ENCODE data around the gene PRMT3.
"Not testable (repeated sequence)": the region's sequence is repeated elsewhere in the genome, so short reads cannot be mapped to it uniquely, and the experiment has no call there.

PRMT3 gene

GRCh38 chr11:20374741-20375300, 12.7 kb upstream of the PRMT3 start:
- no peak for DNase-seq

- no peak for DNase-seq
Measured at GRCh38 chr11:20376162-20376730, 11.3 kb upstream of the PRMT3 start.

GRCh38 chr11:20385996-20386395, 1.5 kb upstream of the PRMT3 start:
- DNase-seq, result not testable (repeated sequence)

GRCh38 chr11:20388096-20389055, 860 bp downstream of the PRMT3 start:
- no peak for DNase-seq

- DNase-seq, result no peak
Measured at GRCh38 chr11:20397281-20397680, 9.8 kb downstream of the PRMT3 start.

- no peak for DNase-seq
Measured at GRCh38 chr11:20399498-20399897, 12.0 kb downstream of the PRMT3 start.

GRCh38 chr11:20403059-20403458, 15.5 kb downstream of the PRMT3 start:
- no peak for DNase-seq

GRCh38 chr11:20406484-20406883, 19.0 kb downstream of the PRMT3 start:
- no peak for DNase-seq

GRCh38 chr11:20407344-20407743, 19.8 kb downstream of the PRMT3 start:
- DNase-seq, result no peak

- DNase-seq, result no peak
Measured at GRCh38 chr11:20415432-20415831, 27.9 kb downstream of the PRMT3 start.

- no peak for DNase-seq
Measured at GRCh38 chr11:20417771-20418170, 30.3 kb downstream of the PRMT3 start.

GRCh38 chr11:20421946-20422345, 34.4 kb downstream of the PRMT3 start:
- no peak for DNase-seq

GRCh38 chr11:20429216-20429615, 41.7 kb downstream of the PRMT3 start:
- no peak for DNase-seq

- DNase-seq, result no peak
Measured at GRCh38 chr11:20438637-20439036, 51.1 kb downstream of the PRMT3 start.

GRCh38 chr11:20443596-20443995, 56.1 kb downstream of the PRMT3 start:
- DNase-seq, result no peak

GRCh38 chr11:20444535-20444934, 57.0 kb downstream of the PRMT3 start:
- no peak for DNase-seq

GRCh38 chr11:20448834-20449233, 61.3 kb downstream of the PRMT3 start:
- DNase-seq, result no peak

GRCh38 chr11:20450829-20451228, 63.3 kb downstream of the PRMT3 start:
- no peak for DNase-seq

GRCh38 chr11:20451568-20451967, 64.1 kb downstream of the PRMT3 start:
- no peak for DNase-seq

- DNase-seq, result no peak
Measured at GRCh38 chr11:20452585-20452984, 65.1 kb downstream of the PRMT3 start.

GRCh38 chr11:20453657-20454316, 66.3 kb downstream of the PRMT3 start:
- no peak for DNase-seq

GRCh38 chr11:20457001-20457799, 69.7 kb downstream of the PRMT3 start:
- DNase-seq, result no peak
